Endothelial cell of umbilical vein (primary cell): ENCODE measurements around the gene CAMKV. TPM values are rescaled to one million over a fixed set of nuclear protein-coding genes. Genes with fewer than 3 reads are reported as not detected.

Experiments used
- BruUV-seq: library from RNA; stranded (reverse); fragments of 400-500 nt; replicated peaks from 2 replicates; lab custom pipeline; 2021; lab: Mats Ljungman, UMichigan
- CTCF ChIA-PET: fragments of 300-600, 350-600 bp; sonication (Branson Sonifier 250); formaldehyde crosslinking; loops from one replicate; lab custom pipeline; 2021; ENCODE audit warnings: antibody characterized with exemption, inconsistent platforms; lab: Charles Lee
- POLR2A ChIA-PET: fragments of 300-600, 350-600 bp; sonication (Branson Sonifier 250); formaldehyde crosslinking; loops from one replicate; lab custom pipeline; 2021; ENCODE audit warnings: antibody characterized with exemption, inconsistent platforms; lab: Charles Lee
- DNase-seq: peaks from one replicate; pipeline ENCODE4 v3.0.0-alpha.2; 2011; ENCODE audit warnings: low read depth, low spot score
- FAIRE-seq: peaks from 2 replicates; lab custom pipeline; 2011; peaks lifted over from hg19 to GRCh38; lab: Jason Lieb, UNC
- H2AFZ ChIP-seq: 2 replicates; pipeline ENCODE4 v1.6.0; 2012; ENCODE audit warnings: low read depth, low read length, control low read depth, inconsistent platforms
- H3K27ac ChIP-seq: 2 replicates; pipeline ENCODE4 v1.5.1; 2011; ENCODE audit warnings: low read depth, mild to moderate bottlenecking, control low read depth, low read length, moderate library complexity; ENCODE audit not compliant: insufficient read depth
- H3K27me3 ChIP-seq, 2 experiments: 2 replicates each; pipeline versions ENCODE4 v1.6.0 to v1.6.1; 2011; ENCODE audit warnings: low read length in 2 of 2, mixed read lengths in 1 of 2; ENCODE audit not compliant: control insufficient read depth in 2 of 2, insufficient read depth in 2 of 2
- H3K36me3 ChIP-seq, 2 experiments: 2 replicates in 1 of 2; 3 replicates in 1 of 2; pipeline ENCODE4 v1.5.1; 2011; ENCODE audit warnings: low read length in 2 of 2, mild to moderate bottlenecking in 1 of 2, moderate library complexity in 1 of 2; ENCODE audit not compliant: control insufficient read depth in 2 of 2, insufficient read depth in 2 of 2; ENCODE audit errors: extremely low read depth in 1 of 2
- H3K4me1 ChIP-seq: 3 replicates; pipeline ENCODE4 v1.5.1; 2011; ENCODE audit warnings: mild to moderate bottlenecking, low read length; ENCODE audit not compliant: control insufficient read depth, insufficient read depth; ENCODE audit errors: extremely low read depth
- H3K4me2 ChIP-seq: 2 replicates; pipeline ENCODE4 v1.6.1; 2011; ENCODE audit warnings: low read length, control low read depth, mixed read lengths; ENCODE audit not compliant: insufficient read depth
- H3K4me3 ChIP-seq, 3 experiments: fragments of 200-600 bp in 1 of 3; sonication (generic), shearing (Covaris generic) in 1 of 3; replicated peaks in 1 of 3; 2 replicates each; pipeline ENCODE4 v1.5.1; 2011 to 2016; ENCODE audit warnings: control low read depth in 3 of 3, low read length in 3 of 3, mild to moderate bottlenecking in 2 of 3, inconsistent platforms in 1 of 3, low read depth in 1 of 3, moderate library complexity in 1 of 3; ENCODE audit not compliant: insufficient read depth in 1 of 3
- H3K79me2 ChIP-seq: 2 replicates; pipeline ENCODE4 v1.6.0; 2012; ENCODE audit warnings: low read length, inconsistent platforms; ENCODE audit not compliant: control insufficient read depth, insufficient read depth
- H3K9ac ChIP-seq: replicated peaks from 2 replicates; pipeline ENCODE3; 2011; ENCODE audit warnings: low read length, control low read depth; ENCODE audit not compliant: insufficient read depth; ENCODE audit errors: extremely low read depth
- H3K9me1 ChIP-seq: replicated peaks from 3 replicates; pipeline ENCODE4 v1.6.0; 2011; ENCODE audit warnings: mild to moderate bottlenecking, low read length; ENCODE audit not compliant: control insufficient read depth, insufficient read depth; ENCODE audit errors: extremely low read depth
- H3K9me3 ChIP-seq: replicated peaks from 2 replicates; pipeline ENCODE4 v1.5.1; 2012; ENCODE audit warnings: low read length, inconsistent platforms; ENCODE audit not compliant: control insufficient read depth, insufficient read depth
- H4K20me1 ChIP-seq: replicated peaks from 2 replicates; pipeline ENCODE3; 2011; ENCODE audit warnings: mild to moderate bottlenecking, low read length; ENCODE audit not compliant: control insufficient read depth, insufficient read depth; ENCODE audit errors: extremely low read depth
- EZH2 ChIP-seq: IDR thresholded peaks from 2 replicates; pipeline ENCODE4 v1.6.1; 2012; ENCODE audit warnings: borderline replicate concordance, low read depth, mild to moderate bottlenecking, moderate library complexity, low read length, inconsistent platforms; ENCODE audit not compliant: severe bottlenecking
- FOS ChIP-seq: IDR thresholded peaks from 2 replicates; pipeline ENCODE4 v1.6.1; 2011; ENCODE audit warnings: mild to moderate bottlenecking, low read length, moderate library complexity, borderline replicate concordance; ENCODE audit not compliant: insufficient read depth
- GATA2 ChIP-seq: IDR thresholded peaks from 2 replicates; pipeline ENCODE4 v1.7.0; 2011; ENCODE audit warnings: low read depth, mild to moderate bottlenecking, moderate library complexity, mixed read lengths, low read length; ENCODE audit not compliant: insufficient read length, insufficient read depth
- JUN ChIP-seq: IDR thresholded peaks from 2 replicates; pipeline ENCODE4 v1.6.1; 2011; ENCODE audit warnings: borderline replicate concordance, low read depth; ENCODE audit not compliant: insufficient read length, insufficient read depth
- MAX ChIP-seq: IDR thresholded peaks from 2 replicates; pipeline ENCODE4 v1.6.1; 2011; ENCODE audit not compliant: insufficient read depth, insufficient read length
- MYC ChIP-seq: IDR thresholded peaks from one replicate; pipeline ENCODE4 v1.6.1; 2011; ENCODE audit warnings: mild to moderate bottlenecking, low read depth, low read length
- POLR2A ChIP-seq: IDR thresholded peaks from 2 replicates; pipeline ENCODE4 v1.6.1; 2012; ENCODE audit warnings: low read depth, mild to moderate bottlenecking, control low read depth, low read length
- POLR2AphosphoS5 ChIP-seq: IDR thresholded peaks from 2 replicates; pipeline ENCODE4 v1.6.1; 2012; ENCODE audit warnings: low read depth, mild to moderate bottlenecking, control low read depth, low read length, moderate library complexity; ENCODE audit not compliant: insufficient read depth
- dilution Hi-C: fragments of 300-500 bp; cut with MboI; formaldehyde crosslinking; loops from one replicate; pipeline ENCODE4 v1.15.0; 2019; ENCODE audit warnings: low sequenced_read_pairs; ENCODE audit not compliant: extremely low pct_ligation_motif_present
- intact Hi-C: fragments of 100-400 bp; cut with micrococcal nuclease; formaldehyde crosslinking; loops from one replicate; pipeline ENCODE4 v1.10.0; 2022
- polyA plus RNA-seq, 4 experiments: library from polyadenylated mRNA; depleted of rRNA in 3 of 4; stranded (reverse) in 3 of 4; unstranded in 1 of 4; fragments of >200 nt; gene quantifications; 2 replicates each; pipeline versions ENCODE4 v1.2.1 to v1.2.3, GENCODE V29; 2011 to 2012; ENCODE audit warnings: missing spikeins in 1 of 4
- total RNA-seq: library from RNA; stranded (reverse); gene quantifications from 2 replicates; pipeline ENCODE4 v1.2.3, GENCODE V29; 2021
- TF ChIP-seq, protein P1 (sequence below), 2 donors: IDR thresholded peaks; 1 replicate in 1 of 2; 2 replicates in 1 of 2; pipeline ENCODE4 v1.5.1; 2011; ENCODE audit warnings: low read length in 2 of 2, mild to moderate bottlenecking in 2 of 2, moderate library complexity in 2 of 2, control low read depth in 1 of 2, inconsistent platforms in 1 of 2, low read depth in 1 of 2; ENCODE audit not compliant: insufficient read depth in 1 of 2; ENCODE audit errors: extremely low read depth in 1 of 2

CAMKV gene
- total and polyA plus RNA-seq, 2 donors (not counting 3 experiments of a cell fraction or from before 2014, with no cell fraction given): not detected

DNA sequence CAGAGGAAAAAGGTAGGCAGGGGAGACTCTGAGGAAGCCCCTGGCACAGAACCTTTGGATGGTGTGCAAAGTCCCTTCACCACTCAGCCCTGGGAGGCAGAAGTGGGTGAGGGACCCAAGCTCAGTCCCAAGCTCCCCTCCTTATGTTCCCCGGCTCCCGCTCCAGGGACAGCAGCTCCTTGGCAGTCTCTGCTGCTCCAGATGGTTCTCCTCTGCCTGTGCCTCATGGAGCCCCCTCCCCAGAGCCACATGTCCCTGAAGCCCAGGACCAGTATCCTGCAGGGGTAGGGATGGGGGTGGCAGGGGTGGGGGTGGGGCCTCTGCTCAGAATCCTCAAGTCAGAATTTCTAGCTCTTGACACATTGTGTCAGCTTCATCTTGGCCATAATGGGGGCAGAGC is 8.0 kb upstream of the CAMKV start:
- intact Hi-C loops: no loop called here

More for the DNA sequence above, 8.0 kb upstream of the CAMKV start:
- no peaks in the 10 kb centered on the region for H3K36me3 ChIP-seq
- no peak overlapping the region for H3K4me3 ChIP-seq
- H3K27me3 ChIP-seq: peaks cover 7% of the 10 kb centered on the region in 2 experiments
- H3K4me1 ChIP-seq: no peaks in the 10 kb centered on the region
- no peak overlapping the region for H3K9ac ChIP-seq
- no peak overlapping the region for H3K4me2 ChIP-seq
- ChIA-PET POLR2A (no interaction called here), CTCF (interaction anchor here (1.7 to 2.3 kb wide), 2 partner anchors 10 to 39 kb away, joined by 5 to 6 read pairs; no protein-coding TSS in a partner anchor)
- dilution Hi-C loops: no loop called here
- FAIRE-seq: no peak
- TF ChIP-seq MYC (no peak), EZH2 (no peak), POLR2A (no peak), JUN (no peak), GATA2 (no peak), MAX (no peak), FOS (no peak), POLR2AphosphoS5 (no peak)
- TF ChIP-seq, protein P1, sequence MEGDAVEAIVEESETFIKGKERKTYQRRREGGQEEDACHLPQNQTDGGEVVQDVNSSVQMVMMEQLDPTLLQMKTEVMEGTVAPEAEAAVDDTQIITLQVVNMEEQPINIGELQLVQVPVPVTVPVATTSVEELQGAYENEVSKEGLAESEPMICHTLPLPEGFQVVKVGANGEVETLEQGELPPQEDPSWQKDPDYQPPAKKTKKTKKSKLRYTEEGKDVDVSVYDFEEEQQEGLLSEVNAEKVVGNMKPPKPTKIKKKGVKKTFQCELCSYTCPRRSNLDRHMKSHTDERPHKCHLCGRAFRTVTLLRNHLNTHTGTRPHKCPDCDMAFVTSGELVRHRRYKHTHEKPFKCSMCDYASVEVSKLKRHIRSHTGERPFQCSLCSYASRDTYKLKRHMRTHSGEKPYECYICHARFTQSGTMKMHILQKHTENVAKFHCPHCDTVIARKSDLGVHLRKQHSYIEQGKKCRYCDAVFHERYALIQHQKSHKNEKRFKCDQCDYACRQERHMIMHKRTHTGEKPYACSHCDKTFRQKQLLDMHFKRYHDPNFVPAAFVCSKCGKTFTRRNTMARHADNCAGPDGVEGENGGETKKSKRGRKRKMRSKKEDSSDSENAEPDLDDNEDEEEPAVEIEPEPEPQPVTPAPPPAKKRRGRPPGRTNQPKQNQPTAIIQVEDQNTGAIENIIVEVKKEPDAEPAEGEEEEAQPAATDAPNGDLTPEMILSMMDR (IDR thresholded peaks at IDR 0.05; ENCODE audit: extremely low read depth in 1 of 2, insufficient read depth in 1 of 2, low read depth in 1 of 2, low read length in 2 of 2): no peak
- no peak overlapping the region for H3K27ac ChIP-seq
- H2AFZ ChIP-seq: no peak overlapping the region
- DNase-seq: no peak
- H3K9me1 ChIP-seq: no peaks in the 10 kb centered on the region
- H3K9me3 ChIP-seq: no peaks in the 10 kb centered on the region
- no TSS peak for BruUV-seq
- H4K20me1 ChIP-seq: no peaks in the 10 kb centered on the region
- H3K79me2 ChIP-seq: no peaks in the 10 kb centered on the region
